SK-N-SH (cell line): ENCODE results near the gene DAB1. TPM values are rescaled to one million over a fixed set of nuclear protein-coding genes. Genes with fewer than 3 reads are reported as not detected.

ENCODE experiments used
- CTCF ChIA-PET: fragments of 300-600, 350-600 bp; formaldehyde crosslinking; extraction: SDS; loops from one replicate; lab custom pipeline; 2021; lab: Yijun Ruan, JAX
- POLR2A ChIA-PET: fragments of 350-600 bp; sonication (Branson Sonifier 250); formaldehyde crosslinking; extraction: SDS; loops from one replicate; lab custom pipeline; 2020; ENCODE audit warnings: antibody characterized with exemption, inconsistent platforms; lab: Yijun Ruan, JAX
- DNase-seq: peaks from one replicate; pipeline ENCODE4 v3.0.0; 2012
- H2AFZ ChIP-seq: fragments of 200-600 bp; sonication (generic); 2 replicates; pipeline ENCODE4 v1.8.1; 2016; ENCODE audit warnings: antibody characterized with exemption, mild to moderate bottlenecking, low read depth
- H3F3A ChIP-seq: fragments of 200-600 bp; sonication (generic); replicated peaks from 2 replicates; pipeline ENCODE3; 2016; ENCODE audit warnings: antibody characterized with exemption, mild to moderate bottlenecking; ENCODE audit not compliant: insufficient read depth
- H3K27ac ChIP-seq, 2 experiments: fragments of 200-500 bp in 1 of 2; fragments of 200-600 bp in 1 of 2; sonication (Bioruptor generic) in 1 of 2; sonication (generic), shearing (Covaris generic) in 1 of 2; 2 replicates each; pipeline versions ENCODE4 v1.5.1 to v1.6.1; 2014 to 2016; ENCODE audit warnings: low read depth in 2 of 2, inconsistent platforms in 1 of 2, low read length in 1 of 2, mild to moderate bottlenecking in 1 of 2, mixed read lengths in 1 of 2
- H3K27me3 ChIP-seq: fragments of 200-600 bp; sonication (generic), shearing (Covaris generic); 2 replicates; pipeline ENCODE4 v1.6.1; 2016; ENCODE audit warnings: mixed run types; ENCODE audit not compliant: insufficient read depth
- H3K36me3 ChIP-seq, 2 experiments: fragments of 200-500 bp in 1 of 2; fragments of 200-600 bp in 1 of 2; sonication (Bioruptor generic) in 1 of 2; sonication (generic) in 1 of 2; replicated peaks in 1 of 2; 2 replicates each; pipeline versions ENCODE3 to v1.5.1; 2014 to 2016; ENCODE audit warnings: low read length in 1 of 2, mild to moderate bottlenecking in 1 of 2; ENCODE audit not compliant: insufficient read depth in 2 of 2, control insufficient read depth in 1 of 2
- H3K4me1 ChIP-seq, 2 experiments: fragments of 200-500 bp in 1 of 2; fragments of 200-600 bp in 1 of 2; sonication (Bioruptor generic) in 1 of 2; sonication (generic), shearing (Covaris generic) in 1 of 2; 2 replicates each; pipeline versions ENCODE4 v1.5.1 to v1.6.1; 2014 to 2016; ENCODE audit warnings: low read depth in 1 of 2, low read length in 1 of 2, mixed run types in 1 of 2; ENCODE audit not compliant: insufficient read depth in 2 of 2, control insufficient read depth in 1 of 2
- H3K4me2 ChIP-seq: fragments of 200-600 bp; sonication (generic), shearing (Covaris generic); 2 replicates; pipeline ENCODE4 v1.6.1; 2017; ENCODE audit warnings: mixed run types
- H3K4me3 ChIP-seq, 2 experiments: fragments of 200-500 bp in 1 of 2; fragments of 200-600 bp in 1 of 2; sonication (Bioruptor generic) in 1 of 2; sonication (generic), shearing (Covaris generic) in 1 of 2; 2 replicates each; pipeline versions ENCODE4 v1.5.1 to v1.8.1; 2014 to 2016; ENCODE audit warnings: low read depth in 2 of 2, inconsistent platforms in 1 of 2, low read length in 1 of 2, mild to moderate bottlenecking in 1 of 2, mixed read lengths in 1 of 2, moderate library complexity in 1 of 2
- H3K79me2 ChIP-seq: fragments of 200-600 bp; sonication (generic); 2 replicates; pipeline ENCODE4 v1.8.1; 2017; ENCODE audit warnings: mild to moderate bottlenecking; ENCODE audit not compliant: insufficient read depth
- H3K9ac ChIP-seq: fragments of 200-600 bp; sonication (generic); 2 replicates; pipeline ENCODE4 v1.6.1; 2017; ENCODE audit warnings: mixed run types
- H3K9me2 ChIP-seq: fragments of 200-600 bp; sonication (generic); 2 replicates; pipeline ENCODE4 v1.6.1; 2017; ENCODE audit warnings: mixed run types
- H3K9me3 ChIP-seq: fragments of 200-600 bp; sonication (generic); 2 replicates; pipeline ENCODE4 v1.6.1; 2017; ENCODE audit warnings: mixed run types, mild to moderate bottlenecking, moderate library complexity
- H4K20me1 ChIP-seq: fragments of 200-600 bp; sonication (generic); 2 replicates; pipeline ENCODE4 v1.6.1; 2017; ENCODE audit warnings: mild to moderate bottlenecking, mixed run types; ENCODE audit not compliant: insufficient read depth
- CHD2 ChIP-seq: fragments of 150-350 bp; IDR thresholded peaks from 2 replicates; pipeline ENCODE4 v1.6.1; 2018; ENCODE audit warnings: low read length; ENCODE audit not compliant: partially characterized antibody
- EZH2phosphoT487 ChIP-seq: fragments of 200-600 bp; sonication (generic); IDR thresholded peaks from 2 replicates; pipeline ENCODE4 v1.6.1; 2017; ENCODE audit warnings: low read depth, mixed run types, mild to moderate bottlenecking, antibody characterized with exemption, moderate library complexity, borderline replicate concordance
- FOXJ3 ChIP-seq: sonication (generic); formaldehyde crosslinking; IDR thresholded peaks from 2 replicates; pipeline ENCODE4 v1.5.1; 2020; ENCODE audit warnings: mild to moderate bottlenecking, missing genetic modification reagents
- FOXM1 ChIP-seq: IDR thresholded peaks from 2 replicates; pipeline ENCODE4 v1.4.0; 2012; ENCODE audit warnings: low read depth, mild to moderate bottlenecking
- IRF3 ChIP-seq: fragments of 150-350 bp; IDR thresholded peaks from 2 replicates; pipeline ENCODE4 v1.6.1; 2016; ENCODE audit warnings: mild to moderate bottlenecking, low read depth, low read length
- MAX ChIP-seq: IDR thresholded peaks from 2 replicates; pipeline ENCODE4 v1.4.0; 2012; ENCODE audit warnings: low read depth
- MEF2A ChIP-seq: IDR thresholded peaks from 2 replicates; pipeline ENCODE4 v1.4.0; 2012; ENCODE audit warnings: low read depth, borderline replicate concordance
- RAD21 ChIP-seq: IDR thresholded peaks from 2 replicates; pipeline ENCODE4 v1.6.1; 2012; ENCODE audit warnings: mild to moderate bottlenecking, low read length
- RCOR1 ChIP-seq: fragments of 150-350 bp; IDR thresholded peaks from 2 replicates; pipeline ENCODE4 v1.6.1; 2017; ENCODE audit warnings: antibody characterized with exemption, low read length
- RFX5 ChIP-seq: IDR thresholded peaks from 2 replicates; pipeline ENCODE4 v1.6.1; 2012; ENCODE audit warnings: mild to moderate bottlenecking, improper control_type of control experiment, low read length
- SMC3 ChIP-seq: IDR thresholded peaks from 2 replicates; pipeline ENCODE4 v1.6.1; 2012; ENCODE audit warnings: low read depth, low read length, improper control_type of control experiment
- TEAD4 ChIP-seq: IDR thresholded peaks from 2 replicates; pipeline ENCODE4 v1.4.0; 2012; ENCODE audit warnings: mild to moderate bottlenecking, borderline replicate concordance; ENCODE audit not compliant: insufficient read depth
- USF1 ChIP-seq: IDR thresholded peaks from 2 replicates; pipeline ENCODE4 v1.4.0; 2012; ENCODE audit warnings: low read depth, borderline replicate concordance
- USF2 ChIP-seq: fragments of 150-350 bp; IDR thresholded peaks from 2 replicates; pipeline ENCODE4 v1.6.1; 2017; ENCODE audit warnings: antibody characterized with exemption, low read length, low read depth, borderline replicate concordance
- WGBS: methylation state at CpG from one replicate; pipeline ENCODE4 v1.1.6; 2017; ENCODE audit warnings: low lambda C conversion rate; 5-methylcytosine and 5-hydroxymethylcytosine counted together
- polyA plus RNA-seq, 3 experiments: library from polyadenylated mRNA; depleted of rRNA; stranded (reverse); fragments of >200 nt; gene quantifications; 2 replicates each; pipeline ENCODE4 v1.2.3, GENCODE V29; 2012
- TF ChIP-seq, protein P1 (sequence below): fragments of 200-600 bp; sonication (generic); IDR thresholded peaks from 2 replicates; pipeline ENCODE4 v1.6.1; 2017; ENCODE audit warnings: antibody characterized with exemption, mild to moderate bottlenecking, moderate library complexity

The DAB1 gene
- polyA plus RNA-seq, 1 of the 3 experiments (the other 2 are of a cell fraction) = 2.9 TPM

DNA sequence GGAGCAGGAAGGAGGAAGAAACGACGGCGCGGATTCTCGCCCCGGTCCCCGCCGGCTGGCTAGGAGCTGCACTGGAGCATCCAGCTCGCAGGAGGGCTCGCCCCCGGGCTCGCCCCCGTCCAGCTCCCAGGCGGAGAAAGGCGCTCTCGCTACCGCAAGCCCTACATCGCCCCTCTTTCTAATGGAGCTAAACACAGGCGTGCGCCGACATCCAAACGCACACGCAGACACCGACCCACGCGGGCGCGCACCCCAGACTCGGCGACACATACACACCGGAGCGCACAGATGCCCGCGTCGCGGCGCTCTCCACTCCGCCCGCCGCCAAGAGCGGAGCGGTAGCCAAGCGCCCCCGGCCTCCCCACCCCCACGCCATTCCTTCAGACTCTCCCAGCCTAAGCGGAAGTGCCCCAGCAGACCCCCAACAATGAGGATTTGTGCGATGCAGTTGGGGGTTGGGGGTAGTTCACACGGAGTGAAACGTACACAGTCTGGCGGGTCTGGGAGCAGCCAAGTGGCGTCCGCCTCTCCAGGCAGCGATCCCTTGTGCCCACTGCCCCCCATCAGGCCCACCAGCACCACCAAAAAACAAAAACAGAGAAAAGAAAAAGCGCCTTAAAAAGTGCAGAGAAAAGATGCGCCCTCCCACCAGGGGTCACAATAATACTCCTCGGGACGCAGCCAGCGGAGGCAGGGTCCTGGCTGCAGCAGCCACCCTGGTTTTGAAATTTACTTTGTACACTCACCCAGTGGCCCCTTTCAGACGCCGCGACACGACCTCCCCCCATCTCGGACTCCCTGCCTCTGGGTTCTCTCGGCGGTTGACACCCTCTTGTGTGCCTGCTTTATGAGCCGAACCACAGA, 1.4 kb downstream of the DAB1 start:
- ChIA-PET POLR2A (no interaction called here), CTCF (interaction anchor here (0.6 to 2.3 kb wide), 9 partner anchors 261 to 1512 kb away, joined by 3 to 6 read pairs (median 3); no protein-coding TSS in a partner anchor)
- peak overlapping the region; percentile 21; the same call in 1 of the 2 replicates for H3K9ac ChIP-seq
- no peaks in the 10 kb centered on the region for H3K9me3 ChIP-seq
- H3K79me2 ChIP-seq = no peaks in the 10 kb centered on the region
- WGBS = 3% methylated on average over 29 of the region's 66 CpGs
- no peak for TF ChIP-seq IRF3
- TF ChIP-seq, protein P1, sequence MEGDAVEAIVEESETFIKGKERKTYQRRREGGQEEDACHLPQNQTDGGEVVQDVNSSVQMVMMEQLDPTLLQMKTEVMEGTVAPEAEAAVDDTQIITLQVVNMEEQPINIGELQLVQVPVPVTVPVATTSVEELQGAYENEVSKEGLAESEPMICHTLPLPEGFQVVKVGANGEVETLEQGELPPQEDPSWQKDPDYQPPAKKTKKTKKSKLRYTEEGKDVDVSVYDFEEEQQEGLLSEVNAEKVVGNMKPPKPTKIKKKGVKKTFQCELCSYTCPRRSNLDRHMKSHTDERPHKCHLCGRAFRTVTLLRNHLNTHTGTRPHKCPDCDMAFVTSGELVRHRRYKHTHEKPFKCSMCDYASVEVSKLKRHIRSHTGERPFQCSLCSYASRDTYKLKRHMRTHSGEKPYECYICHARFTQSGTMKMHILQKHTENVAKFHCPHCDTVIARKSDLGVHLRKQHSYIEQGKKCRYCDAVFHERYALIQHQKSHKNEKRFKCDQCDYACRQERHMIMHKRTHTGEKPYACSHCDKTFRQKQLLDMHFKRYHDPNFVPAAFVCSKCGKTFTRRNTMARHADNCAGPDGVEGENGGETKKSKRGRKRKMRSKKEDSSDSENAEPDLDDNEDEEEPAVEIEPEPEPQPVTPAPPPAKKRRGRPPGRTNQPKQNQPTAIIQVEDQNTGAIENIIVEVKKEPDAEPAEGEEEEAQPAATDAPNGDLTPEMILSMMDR = peak; percentile 49
- TF ChIP-seq CHD2 = no peak
- TF ChIP-seq FOXJ3 (CRISPR knock-in tag) = no peak
- TF ChIP-seq SMC3 = peak; percentile 42; the same call in 1 of the 2 replicates
- TF ChIP-seq RAD21 = peak; percentile 58
- TF ChIP-seq USF1 = no peak
- H4K20me1 ChIP-seq = no peaks in the 10 kb centered on the region
- no peaks in the 10 kb centered on the region for H3K36me3 ChIP-seq
- peak overlapping the region; percentile 91 for H2AFZ ChIP-seq
- peak overlapping the region; percentile 70 to 75 for H3K4me3 ChIP-seq
- DNase-seq = peak; percentile 73
- H3K4me2 ChIP-seq = peak overlapping the region; percentile 89
- H3K9me2 ChIP-seq = no peaks in the 10 kb centered on the region
- peaks cover 5% of the 10 kb centered on the region; the same call in 1 of the 2 replicates for H3K27me3 ChIP-seq
- H3K27ac ChIP-seq = no peak overlapping the region
- peaks cover 0 to 21% of the 10 kb centered on the region in 2 experiments; a peak in 1 of 4 replicates for H3K4me1 ChIP-seq
- no peaks in the 10 kb centered on the region for H3F3A ChIP-seq

- ChIA-PET CTCF (interaction anchor here (0.7 to 2.3 kb wide), 5 partner anchors 262 to 737 kb away, joined by 3 to 6 read pairs (median 3); no protein-coding TSS in a partner anchor), POLR2A (no interaction called here)
- Histone ChIP-seq H2AFZ (peak overlapping the region; percentile 91), H3K79me2 (no peaks in the 10 kb centered on the region), H3K4me2 (peak overlapping the region; percentile 89), H3K27ac (no peak overlapping the region), H3K4me1 (peaks cover 0 to 21% of the 10 kb centered on the region in 2 experiments; a peak in 1 of 4 replicates), H3K27me3 (peaks cover 5% of the 10 kb centered on the region; the same call in 1 of the 2 replicates), H3K9me3 (no peaks in the 10 kb centered on the region), H3K4me3 (peak overlapping the region; percentile 70 to 75), H4K20me1 (no peaks in the 10 kb centered on the region), H3K9ac (no peak overlapping the region), H3K9me2 (no peaks in the 10 kb centered on the region), H3F3A (no peaks in the 10 kb centered on the region), H3K36me3 (no peaks in the 10 kb centered on the region)
- TF ChIP-seq TEAD4 (no peak), RCOR1 (no peak), MAX (no peak), IRF3 (no peak), USF2 (no peak), RFX5 (no peak), FOXM1 (no peak), EZH2phosphoT487 (no peak), MEF2A (no peak), FOXJ3 (CRISPR knock-in tag) (no peak)
- TF ChIP-seq, protein P1 = no peak
- 7% methylated on average over 10 of the region's 10 CpGs for WGBS
- no peak for DNase-seq
Measured at GRCh38 chr1:57421806-57422205, 2.1 kb downstream of the DAB1 start.
